K562 (cell line): ENCODE measurements around the gene MYO3B. TPM values are rescaled to one million over a fixed set of nuclear protein-coding genes. Genes with fewer than 3 reads are reported as not detected.

Source experiments
- CLOCK ChIP-seq: fragments of 250-450 bp; sonication (Bioruptor Pico); IDR thresholded peaks from 2 replicates; pipeline ENCODE4 v1.4.0; 2020; ENCODE audit warnings: mild to moderate bottlenecking, moderate library complexity, borderline replicate concordance
- CREB3L1 ChIP-seq: fragments of 450-650 bp; IDR thresholded peaks from 2 replicates; pipeline ENCODE4 v1.6.1; 2014; ENCODE audit warnings: low read depth, mild to moderate bottlenecking, moderate library complexity, borderline replicate concordance
- CREBBP ChIP-seq: IDR thresholded peaks from one replicate; pipeline ENCODE4 v1.6.1; 2012; ENCODE audit warnings: low read depth, mild to moderate bottlenecking, control low read depth, inconsistent platforms, low read length
- ETV6 ChIP-seq, 3 experiments: fragments of 150-350 bp in 1 of 3; sonication (generic) in 1 of 3; formaldehyde crosslinking in 1 of 3; IDR thresholded peaks; 2 replicates each; pipeline versions ENCODE4 v1.6.1 to v1.8.0; 2014 to 2022; ENCODE audit warnings: borderline replicate concordance in 2 of 3, low read depth in 2 of 3, antibody characterized with exemption in 1 of 3, low read length in 1 of 3, mild to moderate bottlenecking in 1 of 3, missing genetic modification reagents in 1 of 3
- FOXA3 ChIP-seq, 2 experiments: fragments of 450-650 bp in 1 of 2; sonication (generic) in 1 of 2; formaldehyde crosslinking; IDR thresholded peaks in 1 of 2; conservative IDR thresholded peaks in 1 of 2; 2 replicates each; pipeline versions ENCODE4 v1.4.0 to v1.8.0; 2020 to 2022; ENCODE audit warnings: mild to moderate bottlenecking in 2 of 2, missing genetic modification reagents in 1 of 2
- GTF2E2 ChIP-seq: fragments of 200-800 bp; sonication (Bioruptor generic); IDR thresholded peaks from 2 replicates; pipeline ENCODE4 v1.6.1; 2016; ENCODE audit warnings: missing genetic modification characterization, missing compliant biosample characterization
- IFI16 ChIP-seq: fragments of 250-450 bp; sonication (Bioruptor Pico); IDR thresholded peaks from 2 replicates; pipeline ENCODE4 v2.1.2; 2022; ENCODE audit warnings: mild to moderate bottlenecking, inconsistent platforms
- MBD2 ChIP-seq: sonication (generic); IDR thresholded peaks from 2 replicates; pipeline ENCODE4 v1.6.1; 2016; ENCODE audit warnings: low read depth, borderline replicate concordance
- NFIC ChIP-seq: fragments of 450-650 bp; IDR thresholded peaks from 2 replicates; pipeline ENCODE4 v1.6.1; 2017; ENCODE audit warnings: mild to moderate bottlenecking, inconsistent platforms
- NRF1 ChIP-seq, 2 experiments: fragments of 450-650 bp; IDR thresholded peaks in 1 of 2; conservative IDR thresholded peaks in 1 of 2; 2 replicates each; pipeline ENCODE4 v1.6.1; 2014; ENCODE audit warnings: mild to moderate bottlenecking in 2 of 2
- SAFB ChIP-seq: fragments of 200-400 bp; formaldehyde crosslinking; IDR thresholded peaks from 2 replicates; pipeline ENCODE4 v1.6.1; 2017; ENCODE audit warnings: low read depth, low read length, borderline replicate concordance
- SMARCC2 ChIP-seq: fragments of 450-650 bp; IDR thresholded peaks from 2 replicates; pipeline ENCODE4 v1.6.1; 2017; ENCODE audit warnings: antibody characterized with exemption, moderate library complexity, mild to moderate bottlenecking, low read depth
- TBP ChIP-seq: optimal IDR thresholded peaks from 2 replicates; pipeline ENCODE3; 2011; ENCODE audit warnings: low read depth, low read length, improper control_type of control experiment
- USF1 ChIP-seq: sonication (generic); formaldehyde crosslinking; IDR thresholded peaks from 2 replicates; pipeline ENCODE4 v1.9.0; 2022; ENCODE audit warnings: mild to moderate bottlenecking, missing genetic modification reagents
- ZHX1 ChIP-seq: fragments of 150-350 bp; conservative IDR thresholded peaks from 2 replicates; pipeline ENCODE4 v1.6.1; 2014; ENCODE audit warnings: low read length
- ZNF134 ChIP-seq: fragments of 250-450 bp; sonication (Bioruptor Pico); conservative IDR thresholded peaks from 2 replicates; pipeline ENCODE4 v1.4.0; 2020
- polyA plus RNA-seq, 8 experiments: library from polyadenylated mRNA; depleted of rRNA in 4 of 8; stranded (reverse) in 5 of 8; unstranded in 3 of 8; fragments of >200 nt; fragmentation: Nextera tagmentation in 2 of 8; fragmentation: Illumina TruSeq in 1 of 8; extraction: Ambion mirVana in 2 of 8; extraction: Trizol in 1 of 8; gene quantifications; 2 replicates each; pipeline versions ENCODE4 v1.2.1 to v1.2.3, GENCODE V29; 2011 to 2014; ENCODE audit warnings: inconsistent platforms in 1 of 8, missing spikeins in 1 of 8
- total RNA-seq, 7 experiments: library from RNA; depleted of rRNA in 6 of 7; stranded (reverse); fragments of >200 nt in 6 of 7; fragmentation: Illumina TruSeq in 2 of 7; extraction: Trizol in 2 of 7; gene quantifications; 2 replicates each; pipeline versions ENCODE4 v1.2.1 to v1.2.3, GENCODE V29; 2011 to 2021; ENCODE audit warnings: low replicate concordance in 1 of 7

MYO3B gene
- total and polyA plus RNA-seq, 9 of the 15 experiments (the other 6 are each of a cell fraction or from before 2014, with no cell fraction given) = 2.7 to 6.5 (median 3.6) TPM

GRCh38 chr2:170247882-170248393 is 70.0 kb downstream of the MYO3B start (continued):
- TF ChIP-seq NFIC (peak; percentile 35; the same call in 1 of the 2 replicates), IFI16 (CRISPR knock-in tag) (no peak), USF1 (no peak), CREBBP (no peak), TBP (no peak), FOXA3 (CRISPR knock-in tag; conservative IDR thresholded peaks at IDR 0.05 in 1 of 2, IDR thresholded peaks at IDR 0.05 in 1 of 2) (no peak), ZNF134 (CRISPR knock-in tag) (peak; percentile 35; the same call in 1 of the 2 replicates), MBD2 (peak; percentile 54; the same call in 1 of the 2 replicates), ETV6 (IDR thresholded peaks at IDR 0.05; ENCODE audit: borderline replicate concordance in 1 of 2, low read depth in 2 of 2, low read length in 1 of 2) (peak in 1 of 2 experiments; percentile 86; a peak in 1 of 4 replicates), ETV6 (CRISPR knock-in tag; IDR thresholded peaks at IDR 0.05; ENCODE audit: borderline replicate concordance) (no peak), SAFB (no peak), ZHX1 (no peak), SMARCC2 (no peak), CLOCK (CRISPR knock-in tag) (0 out of 2 replicates have a peak, but pooled peaks have one; percentile 13), GTF2E2 (tag) (peak; percentile 92; the same call in 1 of the 2 replicates), CREB3L1 (no peak), NRF1 (conservative IDR thresholded peaks at IDR 0.05 in 1 of 2, IDR thresholded peaks at IDR 0.05 in 1 of 2) (no peak)
